ENCODE results near the gene ENO2.

The ENO2 gene

GRCh38 chr12:6950811-6951540 is 36.6 kb downstream of the ENO2 start, which contains the start of gene PTPN6:
Gene PTPN6, plus strand, starts transcription at chr12:6951356. Its CDS starts 157 bp downstream, at chr12:6951513.
- no peak for TF ChIP-seq CTCF (IDR thresholded peaks at IDR 0.05; ENCODE audit: low read depth, low read length, missing control alignments)
- Histone ChIP-seq H3K27ac (no peak within 1 kb of the TSS), H3K4me3 (ENCODE audit: low read depth, low read length) (no peak within 1 kb of the TSS), H3K27me3 (replicated peaks) (no peaks in the 10 kb centered on the region), H3K36me3 (replicated peaks) (no peaks in the 10 kb centered on the region)
- no peak for DNase-seq
- in situ Hi-C loops (cut with HindIII; ENCODE audit: low pct_ligation_motif_present, low sequenced_read_pairs): no loop called here

GRCh38 chr12:6951551-6952120 is 37.3 kb downstream of the ENO2 start:
- H3K27ac ChIP-seq: no peak overlapping the region
- no peak overlapping the region for H3K4me3 ChIP-seq (ENCODE audit: low read depth, low read length)
- H3K36me3 ChIP-seq (replicated peaks): no peaks in the 10 kb centered on the region
- no peak for DNase-seq
- in situ Hi-C loops (cut with HindIII; ENCODE audit: low pct_ligation_motif_present, low sequenced_read_pairs): no loop called here
- no peaks in the 10 kb centered on the region for H3K27me3 ChIP-seq (replicated peaks)
- TF ChIP-seq CTCF (IDR thresholded peaks at IDR 0.05; ENCODE audit: low read depth, low read length, missing control alignments): no peak

DNA sequence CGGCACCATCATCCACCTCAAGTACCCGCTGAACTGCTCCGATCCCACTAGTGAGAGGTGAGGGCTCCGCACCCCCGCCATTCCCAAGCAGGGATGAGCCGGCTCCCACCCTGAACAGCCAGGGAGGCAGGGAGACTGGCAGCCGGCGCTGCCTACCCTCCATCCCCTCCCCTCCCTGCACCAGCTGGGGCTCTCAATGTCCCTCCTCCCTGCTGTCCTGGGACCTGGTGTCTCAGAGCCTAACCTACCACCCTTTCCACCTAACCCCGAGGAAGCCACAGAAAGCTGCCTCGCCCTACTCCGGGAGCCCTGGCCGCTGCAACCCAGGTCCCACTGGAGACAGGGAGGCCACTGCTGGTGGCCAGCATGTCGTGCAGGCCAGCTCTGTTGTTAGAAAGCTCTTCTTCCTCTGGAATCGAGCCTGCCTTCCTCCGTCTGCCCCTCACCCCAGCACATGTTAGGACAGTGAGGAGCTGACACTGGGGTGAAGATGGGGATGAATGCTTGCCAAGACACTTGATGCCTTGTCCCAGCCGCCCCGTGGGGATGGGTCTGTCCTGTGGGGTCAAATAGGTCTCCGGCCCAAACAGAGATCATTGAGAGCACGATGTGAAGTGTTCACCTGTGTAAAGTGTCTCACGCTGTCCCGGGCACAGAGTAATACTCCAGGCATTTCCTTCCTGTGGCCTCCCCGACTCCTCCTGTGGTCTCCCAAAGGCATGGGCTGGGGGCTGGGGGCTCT is 37.9 kb downstream of the ENO2 start:
- no peaks in the 10 kb centered on the region for H3K27me3 ChIP-seq (replicated peaks)
- H3K27ac ChIP-seq: no peak overlapping the region
- no peak overlapping the region for H3K4me3 ChIP-seq (ENCODE audit: low read depth, low read length)
- DNase-seq: no peak
- TF ChIP-seq CTCF (IDR thresholded peaks at IDR 0.05; ENCODE audit: low read depth, low read length, missing control alignments): no peak
- in situ Hi-C loops (cut with HindIII; ENCODE audit: low pct_ligation_motif_present, low sequenced_read_pairs): no loop called here
- no peaks in the 10 kb centered on the region for H3K36me3 ChIP-seq (replicated peaks)

- no peak for TF ChIP-seq CTCF (IDR thresholded peaks at IDR 0.05; ENCODE audit: low read depth, low read length, missing control alignments)
- DNase-seq: no peak
- Histone ChIP-seq H3K27ac (no peak overlapping the region), H3K36me3 (replicated peaks) (no peaks in the 10 kb centered on the region), H3K4me3 (ENCODE audit: low read depth, low read length) (no peak overlapping the region), H3K27me3 (replicated peaks) (no peaks in the 10 kb centered on the region)
- in situ Hi-C loops (cut with HindIII; ENCODE audit: low pct_ligation_motif_present, low sequenced_read_pairs): no loop called here
Measured at GRCh38 chr12:6952863-6953441, 38.6 kb downstream of the ENO2 start.

DNA sequence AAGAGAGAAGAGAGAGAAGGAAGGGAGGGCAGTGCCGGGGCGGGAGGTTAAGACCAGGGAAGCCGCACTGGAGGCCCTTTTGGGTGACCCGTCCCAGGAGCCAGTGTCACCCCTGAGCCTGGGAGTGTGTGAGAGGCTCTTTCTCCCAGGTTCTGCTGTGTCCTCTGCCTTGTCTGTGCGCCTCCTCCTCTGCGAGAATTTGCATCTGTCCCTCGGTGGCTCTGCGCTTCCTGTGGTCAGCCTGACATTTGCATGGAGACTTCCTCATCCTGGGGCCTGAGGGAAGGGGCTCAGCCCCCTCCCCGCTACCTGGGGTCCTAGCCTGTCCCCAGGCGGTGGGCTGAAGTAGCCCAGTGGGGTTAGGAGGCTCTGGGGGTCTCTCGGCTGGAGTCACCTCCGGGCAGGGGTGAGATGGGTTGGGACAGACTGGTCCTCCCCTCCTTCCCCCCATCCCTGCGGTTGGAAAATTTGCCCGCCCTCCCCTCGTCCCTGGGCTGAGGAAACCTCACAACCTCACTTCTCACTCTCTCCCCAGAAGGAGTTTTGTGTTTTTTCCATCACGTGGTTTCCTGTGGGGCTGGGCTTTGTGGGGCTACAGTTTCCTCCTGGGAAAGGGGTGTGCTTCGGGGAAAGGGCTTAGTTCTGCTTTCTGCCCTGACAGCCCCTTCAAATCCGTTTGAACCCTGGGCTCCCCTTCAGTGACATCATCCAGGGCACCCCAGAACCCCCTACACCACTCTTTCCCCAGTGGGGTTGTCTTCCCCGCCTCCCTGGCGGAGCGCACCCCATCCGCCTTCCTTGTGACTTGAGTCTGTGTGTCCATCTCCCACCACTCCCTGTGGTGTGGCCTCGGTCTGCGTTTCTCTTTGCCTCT is 39.3 kb downstream of the ENO2 start:
- TF ChIP-seq CTCF (IDR thresholded peaks at IDR 0.05; ENCODE audit: low read depth, low read length, missing control alignments): no peak
- Histone ChIP-seq H3K27ac (no peak overlapping the region), H3K27me3 (replicated peaks) (no peaks in the 10 kb centered on the region), H3K36me3 (replicated peaks) (no peaks in the 10 kb centered on the region), H3K4me3 (ENCODE audit: low read depth, low read length) (no peak overlapping the region)
- in situ Hi-C loops (cut with HindIII; ENCODE audit: low pct_ligation_motif_present, low sequenced_read_pairs): no loop called here
- DNase-seq: no peak
